GM12878 (cell line): Measurements from ENCODE around the gene ADCY9. TPM values are rescaled to one million over a fixed set of nuclear protein-coding genes. Genes with fewer than 3 reads are reported as not detected.

ENCODE experiments used
- ATAC-seq: fragments of 200-7000 bp; cut with Tn5 transposase; 3 replicates; pipeline ENCODE4 v1.9.1; 2020; ENCODE audit warnings: mild to moderate bottlenecking, moderate library complexity
- BruUV-seq: library from RNA; stranded (reverse); fragments of 400-500 nt; replicated peaks from 2 replicates; lab custom pipeline; 2021; lab: Mats Ljungman, UMichigan
- CTCF ChIA-PET: fragments of 300-600 bp; sonication (Branson Sonifier 250); formaldehyde crosslinking; extraction: SDS; loops from one replicate; lab custom pipeline; 2021; ENCODE audit warnings: inconsistent platforms; lab: Yijun Ruan, JAX
- POLR2A ChIA-PET: fragments of 350-600 bp; formaldehyde crosslinking; extraction: SDS; loops from one replicate; lab custom pipeline; 2021; ENCODE audit warnings: inconsistent platforms; lab: Charles Lee
- RAD21 ChIA-PET: fragments of 300-600 bp; sonication (Branson Sonifier 250); formaldehyde crosslinking; loops from one replicate; lab custom pipeline; 2023; ENCODE audit warnings: antibody characterized with exemption; ENCODE audit not compliant: unreplicated experiment; lab: Charles Lee
- SMC1A ChIA-PET: fragments of 300-600 bp; sonication (Branson Sonifier 250); formaldehyde crosslinking; loops from one replicate; lab custom pipeline; 2023; ENCODE audit not compliant: unreplicated experiment, uncharacterized antibody; lab: Charles Lee
- DNase-seq: peaks from one replicate; pipeline ENCODE4 v3.0.0-alpha.2; 2011; ENCODE audit warnings: low read depth, low spot score
- FAIRE-seq: peaks from 3 replicates; lab custom pipeline; 2011; peaks lifted over from hg19 to GRCh38; lab: Jason Lieb, UNC
- H2AFZ ChIP-seq: 2 replicates; pipeline ENCODE4 v1.6.0; 2011; ENCODE audit warnings: low read depth, low read length, control low read depth; ENCODE audit not compliant: control insufficient read depth
- H3K27ac ChIP-seq: 2 replicates; pipeline ENCODE4 v1.5.1; 2011; ENCODE audit warnings: control low read depth; ENCODE audit not compliant: control insufficient read depth, insufficient read depth
- H3K27me3 ChIP-seq, 2 experiments: replicated peaks in 1 of 2; 2 replicates each; pipeline versions ENCODE4 v1.6.0 to v1.6.1; 2011; ENCODE audit warnings: low read length in 1 of 2; ENCODE audit not compliant: control insufficient read depth in 2 of 2, insufficient read depth in 2 of 2
- H3K36me3 ChIP-seq, 2 experiments: 2 replicates each; pipeline ENCODE4 v1.5.1; 2011; ENCODE audit warnings: low read length in 1 of 2; ENCODE audit not compliant: control insufficient read depth in 2 of 2, insufficient read depth in 2 of 2
- H3K4me1 ChIP-seq: 2 replicates; pipeline ENCODE4 v1.6.1; 2011; ENCODE audit warnings: mild to moderate bottlenecking, low read length, moderate library complexity, mixed read lengths; ENCODE audit not compliant: control insufficient read depth, insufficient read depth
- H3K4me2 ChIP-seq: 2 replicates; pipeline ENCODE4 v1.6.0; 2011; ENCODE audit warnings: control low read depth; ENCODE audit not compliant: control insufficient read depth, insufficient read depth
- H3K4me3 ChIP-seq: fragments of 200-600 bp; sonication (generic); 2 replicates; pipeline ENCODE4 v1.5.1; 2016
- H3K79me2 ChIP-seq: 2 replicates; pipeline ENCODE4 v1.6.0; 2011; ENCODE audit warnings: low read length; ENCODE audit not compliant: control insufficient read depth, insufficient read depth
- H3K9ac ChIP-seq: 2 replicates; pipeline ENCODE4 v1.8.0; 2011; ENCODE audit warnings: low read length, control low read depth, mixed read lengths; ENCODE audit not compliant: control insufficient read depth, insufficient read depth
- H3K9me3 ChIP-seq: replicated peaks from 3 replicates; pipeline ENCODE4 v1.5.1; 2011; ENCODE audit warnings: mild to moderate bottlenecking, low read length; ENCODE audit not compliant: control insufficient read depth, insufficient read depth
- H4K20me1 ChIP-seq: 2 replicates; pipeline ENCODE4 v1.6.0; 2011; ENCODE audit not compliant: control insufficient read depth, insufficient read depth
- CHD2 ChIP-seq: IDR thresholded peaks from 2 replicates; pipeline ENCODE4 v1.6.1; 2011; ENCODE audit warnings: low read depth, low read length, improper control_type of control experiment, borderline replicate concordance
- CHD4 ChIP-seq: fragments of 200-600 bp; sonication (generic); IDR thresholded peaks from 2 replicates; pipeline ENCODE4 v1.6.1; 2016; ENCODE audit warnings: mild to moderate bottlenecking
- HCFC1 ChIP-seq: fragments of 150-350 bp; IDR thresholded peaks from 2 replicates; pipeline ENCODE4 v1.6.1; 2014; ENCODE audit warnings: low read length
- JUND ChIP-seq: IDR thresholded peaks from 2 replicates; pipeline ENCODE4 v1.6.1; 2012; ENCODE audit warnings: low read depth, mild to moderate bottlenecking, low read length, improper control_type of control experiment, moderate library complexity
- NBN ChIP-seq: fragments of 450-650 bp; IDR thresholded peaks from 2 replicates; pipeline ENCODE4 v1.6.1; 2016
- PAX5 ChIP-seq: IDR thresholded peaks from 2 replicates; pipeline ENCODE4 v1.6.1; 2011; ENCODE audit warnings: low read depth, low read length, borderline replicate concordance
- RFX5 ChIP-seq: IDR thresholded peaks from 2 replicates; pipeline ENCODE4 v1.6.1; 2011; ENCODE audit warnings: low read depth, low read length, improper control_type of control experiment
- RUNX3 ChIP-seq: IDR thresholded peaks from 2 replicates; pipeline ENCODE4 v1.6.1; 2012; ENCODE audit warnings: low read length, inconsistent platforms
- SIX5 ChIP-seq: IDR thresholded peaks from 2 replicates; pipeline ENCODE4 v1.6.1; 2011; ENCODE audit warnings: mild to moderate bottlenecking, low read depth, low read length, moderate library complexity; ENCODE audit not compliant: severe bottlenecking
- ZBED1 ChIP-seq: IDR thresholded peaks from 2 replicates; pipeline ENCODE4 v1.6.1; 2016; ENCODE audit warnings: borderline replicate concordance
- WGBS: methylation state at CpG from one replicate; pipeline ENCODE4 v1.1.6; 2016; ENCODE audit warnings: low lambda C conversion rate; ENCODE audit not compliant: insufficient replicate concordance, insufficient coverage; ENCODE audit errors: missing lambda C conversion rate; 5-methylcytosine and 5-hydroxymethylcytosine counted together
- in situ Hi-C: fragments of 300-500 bp; cut with MboI; formaldehyde crosslinking; loops from 9 replicates; pipeline ENCODE4 v1.14.3; 2018; ENCODE audit warnings: mixed read lengths
- intact Hi-C: fragments of 100-400 bp; cut with micrococcal nuclease; formaldehyde crosslinking; loops from one replicate; pipeline ENCODE4 v1.14.2; 2022; ENCODE audit not compliant: unreplicated experiment
- polyA plus RNA-seq, 11 experiments: library from polyadenylated mRNA; depleted of rRNA in 4 of 11; unstranded in 6 of 11; stranded (reverse) in 5 of 11; fragments of >200 nt; fragmentation: Nextera tagmentation in 4 of 11; fragmentation: Illumina TruSeq in 1 of 11; extraction: Ambion mirVana in 4 of 11; extraction: Trizol in 1 of 11; gene quantifications; 1 replicate in 1 of 11; 2 replicates in 10 of 11; pipeline versions ENCODE4 v1.2.1 to v1.2.3, GENCODE V29; 2011 to 2016; ENCODE audit warnings: inconsistent platforms in 2 of 11, missing spikeins in 2 of 11, low read depth in 1 of 11
- total RNA-seq, 4 experiments: library from RNA; depleted of rRNA in 3 of 4; stranded (reverse); fragments of >200 nt in 3 of 4; fragmentation: Illumina TruSeq in 1 of 4; extraction: Trizol in 1 of 4; gene quantifications; 2 replicates each; pipeline versions ENCODE4 v1.2.1 to v1.2.3, GENCODE V29; 2013 to 2021
- TF ChIP-seq, protein P1 (sequence below): IDR thresholded peaks from 2 replicates; pipeline ENCODE4 v1.6.1; 2011; ENCODE audit warnings: borderline replicate concordance, low read depth, mild to moderate bottlenecking, moderate library complexity, low read length; ENCODE audit not compliant: insufficient read depth, poor library complexity, severe bottlenecking
- TF ChIP-seq, protein P2 (sequence below): fragments of 450-650 bp; IDR thresholded peaks from 2 replicates; pipeline ENCODE4 v1.6.1; 2018; ENCODE audit warnings: mild to moderate bottlenecking, low read depth, moderate library complexity; ENCODE audit not compliant: partially characterized antibody

Gene ADCY9
- total and polyA plus RNA-seq, 10 of the 15 experiments (the other 5 are each of a cell fraction or from before 2014, with no cell fraction given), result 0.09 to 0.41 (median 0.15) TPM; not detected in 3

DNA sequence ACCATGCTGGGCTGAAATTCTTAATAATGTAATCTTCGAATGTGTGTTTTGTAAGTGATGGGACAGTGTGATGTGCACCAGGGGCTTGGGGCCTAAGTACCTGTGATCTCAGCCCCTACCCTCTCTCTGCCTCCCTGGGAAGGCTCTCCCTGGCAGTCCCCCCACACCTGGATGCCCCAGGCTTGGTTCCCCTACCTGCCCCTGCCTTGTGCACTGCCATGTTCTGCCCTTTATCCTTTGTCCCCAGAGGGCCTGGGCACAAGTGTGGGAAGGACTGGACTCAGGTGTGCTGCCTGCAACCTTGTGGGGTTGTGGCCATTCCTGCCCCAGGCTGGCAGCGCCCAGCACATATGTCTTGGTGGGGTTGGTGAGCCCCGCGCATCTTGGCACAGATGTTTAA lies 180.3 kb downstream of the ADCY9 start:
- in situ Hi-C loops (no loop called here), intact Hi-C loops (loop anchor here (10.0 kb wide), 1 partner anchor 319 kb away; no protein-coding TSS in a partner anchor)
- ChIA-PET CTCF (no interaction called here), POLR2A (no interaction called here), SMC1A (no interaction called here), RAD21 (no interaction called here)
- no peak overlapping the region for H2AFZ ChIP-seq
- no peaks in the 10 kb centered on the region for H3K9me3 ChIP-seq
- no peaks in the 10 kb centered on the region for H3K36me3 ChIP-seq
- H3K79me2 ChIP-seq, result no peaks in the 10 kb centered on the region
- no peak overlapping the region for H3K4me3 ChIP-seq
- H3K4me2 ChIP-seq, result no peak overlapping the region
- no peaks in the 10 kb centered on the region for H3K27me3 ChIP-seq
- no peak for DNase-seq
- no peak overlapping the region for H3K27ac ChIP-seq
- no peaks in the 10 kb centered on the region for H3K4me1 ChIP-seq
- no peak overlapping the region for H3K9ac ChIP-seq
- H4K20me1 ChIP-seq, result no peaks in the 10 kb centered on the region
- no peak for ATAC-seq
- BruUV-seq, result no TSS peak
- 60% methylated on average over 4 of the region's 4 CpGs for WGBS
- TF ChIP-seq CHD4 (no peak), PAX5 (no peak), NBN (no peak), HCFC1 (no peak), ZBED1 (no peak), CHD2 (no peak), RUNX3 (no peak), RFX5 (no peak), SIX5 (no peak), JUND (no peak)
- TF ChIP-seq, protein P1, sequence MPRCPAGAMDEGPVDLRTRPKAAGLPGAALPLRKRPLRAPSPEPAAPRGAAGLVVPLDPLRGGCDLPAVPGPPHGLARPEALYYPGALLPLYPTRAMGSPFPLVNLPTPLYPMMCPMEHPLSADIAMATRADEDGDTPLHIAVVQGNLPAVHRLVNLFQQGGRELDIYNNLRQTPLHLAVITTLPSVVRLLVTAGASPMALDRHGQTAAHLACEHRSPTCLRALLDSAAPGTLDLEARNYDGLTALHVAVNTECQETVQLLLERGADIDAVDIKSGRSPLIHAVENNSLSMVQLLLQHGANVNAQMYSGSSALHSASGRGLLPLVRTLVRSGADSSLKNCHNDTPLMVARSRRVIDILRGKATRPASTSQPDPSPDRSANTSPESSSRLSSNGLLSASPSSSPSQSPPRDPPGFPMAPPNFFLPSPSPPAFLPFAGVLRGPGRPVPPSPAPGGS, result no peak
- TF ChIP-seq, protein P2, sequence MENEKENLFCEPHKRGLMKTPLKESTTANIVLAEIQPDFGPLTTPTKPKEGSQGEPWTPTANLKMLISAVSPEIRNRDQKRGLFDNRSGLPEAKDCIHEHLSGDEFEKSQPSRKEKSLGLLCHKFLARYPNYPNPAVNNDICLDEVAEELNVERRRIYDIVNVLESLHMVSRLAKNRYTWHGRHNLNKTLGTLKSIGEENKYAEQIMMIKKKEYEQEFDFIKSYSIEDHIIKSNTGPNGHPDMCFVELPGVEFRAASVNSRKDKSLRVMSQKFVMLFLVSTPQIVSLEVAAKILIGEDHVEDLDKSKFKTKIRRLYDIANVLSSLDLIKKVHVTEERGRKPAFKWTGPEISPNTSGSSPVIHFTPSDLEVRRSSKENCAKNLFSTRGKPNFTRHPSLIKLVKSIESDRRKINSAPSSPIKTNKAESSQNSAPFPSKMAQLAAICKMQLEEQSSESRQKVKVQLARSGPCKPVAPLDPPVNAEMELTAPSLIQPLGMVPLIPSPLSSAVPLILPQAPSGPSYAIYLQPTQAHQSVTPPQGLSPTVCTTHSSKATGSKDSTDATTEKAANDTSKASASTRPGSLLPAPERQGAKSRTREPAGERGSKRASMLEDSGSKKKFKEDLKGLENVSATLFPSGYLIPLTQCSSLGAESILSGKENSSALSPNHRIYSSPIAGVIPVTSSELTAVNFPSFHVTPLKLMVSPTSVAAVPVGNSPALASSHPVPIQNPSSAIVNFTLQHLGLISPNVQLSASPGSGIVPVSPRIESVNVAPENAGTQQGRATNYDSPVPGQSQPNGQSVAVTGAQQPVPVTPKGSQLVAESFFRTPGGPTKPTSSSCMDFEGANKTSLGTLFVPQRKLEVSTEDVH, result no peak
- no peak for FAIRE-seq
